ENCODE measurements around the gene EIF2AK3.
A peak's percentile ranks its signal among the peaks of the same experiment; 100 is the strongest.
"Not testable (repeated sequence)": the region's sequence is repeated elsewhere in the genome, so short reads cannot be mapped to it uniquely, and the experiment has no call there.

Gene EIF2AK3

DNA sequence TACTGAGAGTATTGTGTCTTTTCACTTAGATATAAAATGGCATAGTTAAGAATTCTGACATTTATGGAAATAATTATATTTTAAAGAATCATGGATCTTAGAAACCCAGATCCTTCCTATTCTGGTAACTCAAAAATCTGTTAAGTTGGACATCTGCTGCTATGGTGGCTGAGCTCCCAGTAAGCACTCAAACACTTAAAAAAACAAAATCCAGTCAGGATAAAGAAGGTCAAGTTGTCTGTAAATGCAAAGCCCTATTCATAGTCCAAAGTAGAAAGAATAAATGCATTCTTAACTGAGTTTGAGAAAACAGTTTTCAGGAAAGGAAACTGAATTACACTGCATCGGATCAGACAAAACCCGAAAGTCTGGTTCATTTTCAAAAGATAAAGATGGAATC is 35.6 kb downstream of the EIF2AK3 start:
- no peak for DNase-seq

- DNase-seq, result peak; percentile 69
Observed at GRCh38 chr2:88590998-88591613, 36.2 kb downstream of the EIF2AK3 start.

GRCh38 chr2:88585969-88586368 is 41.3 kb downstream of the EIF2AK3 start:
- no peak for DNase-seq

GRCh38 chr2:88582030-88582429 is 45.2 kb downstream of the EIF2AK3 start:
- no peak for DNase-seq

DNA sequence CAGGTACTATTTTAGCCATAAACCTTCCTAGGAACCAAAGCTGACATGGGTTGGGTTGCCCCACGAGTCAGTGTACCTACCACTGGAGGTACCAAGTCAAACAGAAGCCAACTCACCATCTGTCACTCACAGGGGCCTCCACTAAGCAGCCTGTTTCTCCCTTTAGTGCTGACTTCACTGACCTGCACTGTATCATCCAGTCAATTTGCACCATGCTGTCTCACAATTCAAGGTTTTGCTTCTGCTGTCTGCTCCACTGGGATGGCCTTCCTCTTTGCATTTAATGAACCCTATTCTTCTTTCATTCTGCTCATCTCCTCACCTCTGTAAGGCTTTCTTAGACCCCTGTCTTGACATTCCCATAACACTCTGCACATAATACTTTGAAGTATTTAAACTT is 47.2 kb downstream of the EIF2AK3 start:
- no peak for DNase-seq

- no peak for DNase-seq
Observed at GRCh38 chr2:88575630-88576029, 51.6 kb downstream of the EIF2AK3 start.

GRCh38 chr2:88575051-88575450 is 52.2 kb downstream of the EIF2AK3 start:
- DNase-seq, result no peak

DNA sequence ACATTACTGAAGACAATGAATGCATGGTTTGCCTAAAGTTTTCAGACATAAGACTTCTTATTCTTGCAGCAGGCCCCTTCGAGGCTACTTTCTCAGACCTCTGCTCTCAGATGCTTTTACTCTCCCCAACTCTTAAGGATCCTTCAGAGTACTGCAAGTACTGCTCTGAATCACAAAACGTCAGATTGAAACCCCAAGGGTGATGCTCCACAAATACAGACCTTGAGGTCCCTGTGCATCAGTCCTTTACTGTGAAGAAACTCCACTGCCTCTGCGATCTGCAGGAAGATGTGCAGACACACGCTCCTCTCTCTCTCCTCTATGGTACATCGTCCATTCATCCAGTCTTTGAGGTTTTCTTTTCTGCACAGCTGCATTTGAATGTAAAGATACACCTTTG is 52.8 kb downstream of the EIF2AK3 start:
- DNase-seq, result no peak

- no peak for DNase-seq
Observed at GRCh38 chr2:88568179-88568578, 59.1 kb downstream of the EIF2AK3 start.

DNA sequence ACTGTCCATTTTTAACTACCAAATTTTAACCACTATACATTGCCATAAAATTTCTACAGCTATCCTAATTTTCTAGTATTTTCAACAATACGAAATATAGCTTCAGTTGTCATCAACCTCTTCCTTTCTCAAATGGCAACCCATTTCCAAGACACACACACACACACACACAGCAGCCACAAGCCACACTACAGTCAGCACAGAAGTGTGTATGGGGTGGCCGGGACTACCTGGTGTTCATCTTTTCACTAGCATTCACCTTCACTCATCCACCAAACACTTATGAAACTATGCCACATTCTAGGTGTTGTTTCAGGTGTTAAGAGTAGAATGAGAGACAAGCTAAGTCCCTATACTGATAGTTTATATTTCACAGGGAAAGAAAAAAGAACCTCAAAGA is 62.9 kb downstream of the EIF2AK3 start:
- no peak for DNase-seq

- no peak for DNase-seq
Observed at GRCh38 chr2:88563129-88563528, 64.1 kb downstream of the EIF2AK3 start.

DNA sequence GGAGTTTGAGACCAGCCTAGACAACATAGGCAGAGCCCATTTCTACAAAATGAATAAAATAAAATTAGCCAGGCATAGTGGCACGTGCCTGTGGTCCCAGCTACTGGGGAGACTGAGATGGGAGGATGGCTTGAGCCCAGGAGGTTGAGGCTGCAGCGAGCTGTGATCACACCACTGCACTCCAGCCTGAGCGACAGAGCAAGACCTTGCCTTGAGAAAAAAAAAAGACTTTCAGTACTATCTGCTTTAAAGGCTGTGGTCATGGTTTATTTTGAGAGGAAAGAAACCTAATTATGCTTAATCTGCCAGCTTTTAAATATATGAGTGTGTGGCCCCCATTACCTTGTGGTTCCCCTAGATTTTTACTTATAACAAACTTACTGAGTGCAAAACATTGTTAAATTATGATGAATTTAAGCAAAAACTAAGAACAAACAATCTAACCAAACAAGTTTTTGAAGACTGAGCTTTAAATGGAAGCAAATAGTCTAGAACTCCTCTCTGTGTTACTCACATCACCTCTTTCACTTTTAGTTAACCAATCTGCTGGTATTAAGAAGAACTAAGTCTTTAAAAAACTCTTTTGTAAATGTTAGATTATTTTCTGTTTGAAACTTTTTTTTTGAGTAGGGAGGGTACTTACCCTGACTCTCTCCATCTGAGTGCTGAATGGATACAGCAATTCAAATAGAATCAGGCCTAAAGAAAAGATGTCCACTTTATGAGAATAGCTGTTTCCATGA is 65.4 kb downstream of the EIF2AK3 start:
- no peak for DNase-seq

- DNase-seq, result no peak
Observed at GRCh38 chr2:88560619-88561307, 66.5 kb downstream of the EIF2AK3 start.

DNA sequence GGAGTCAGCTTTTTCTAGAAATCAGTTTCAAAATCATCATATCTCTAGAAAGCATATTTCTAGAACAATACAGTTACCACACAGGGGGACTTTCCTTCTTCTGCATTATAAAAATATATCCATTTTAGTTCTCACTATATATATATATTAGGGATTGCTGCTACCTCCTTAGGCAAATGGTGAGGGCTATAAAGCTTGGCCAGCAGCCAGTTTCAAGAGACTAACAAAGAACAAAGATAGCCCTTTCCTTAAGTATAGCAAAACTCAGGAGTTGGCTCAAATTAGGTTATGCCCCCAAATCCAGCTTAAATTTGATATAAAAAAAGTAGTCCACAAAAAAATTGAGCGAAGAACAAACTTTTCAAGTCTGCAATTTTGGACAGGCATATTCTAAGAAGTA is 70.0 kb downstream of the EIF2AK3 start:
- no peak for DNase-seq

- no peak for DNase-seq
Observed at GRCh38 chr2:88556026-88556425, 71.2 kb downstream of the EIF2AK3 start.

- DNase-seq, result no peak
Observed at GRCh38 chr2:88554189-88554588, 73.1 kb downstream of the EIF2AK3 start.

- no peak for DNase-seq
Observed at GRCh38 chr2:88549616-88550292, 77.5 kb downstream of the EIF2AK3 start.

GRCh38 chr2:88546291-88546690 is 81.0 kb downstream of the EIF2AK3 start:
- not testable (repeated sequence) for DNase-seq

- DNase-seq, result no peak
Observed at GRCh38 chr2:88545118-88545517, 82.1 kb downstream of the EIF2AK3 start.

- DNase-seq, result no peak
Observed at GRCh38 chr2:88543541-88544057, 83.7 kb downstream of the EIF2AK3 start.

GRCh38 chr2:88542668-88543067 is 84.6 kb downstream of the EIF2AK3 start:
- no peak for DNase-seq

- peak; percentile 18 for DNase-seq
Observed at GRCh38 chr2:88540346-88540745, 86.9 kb downstream of the EIF2AK3 start.

DNA sequence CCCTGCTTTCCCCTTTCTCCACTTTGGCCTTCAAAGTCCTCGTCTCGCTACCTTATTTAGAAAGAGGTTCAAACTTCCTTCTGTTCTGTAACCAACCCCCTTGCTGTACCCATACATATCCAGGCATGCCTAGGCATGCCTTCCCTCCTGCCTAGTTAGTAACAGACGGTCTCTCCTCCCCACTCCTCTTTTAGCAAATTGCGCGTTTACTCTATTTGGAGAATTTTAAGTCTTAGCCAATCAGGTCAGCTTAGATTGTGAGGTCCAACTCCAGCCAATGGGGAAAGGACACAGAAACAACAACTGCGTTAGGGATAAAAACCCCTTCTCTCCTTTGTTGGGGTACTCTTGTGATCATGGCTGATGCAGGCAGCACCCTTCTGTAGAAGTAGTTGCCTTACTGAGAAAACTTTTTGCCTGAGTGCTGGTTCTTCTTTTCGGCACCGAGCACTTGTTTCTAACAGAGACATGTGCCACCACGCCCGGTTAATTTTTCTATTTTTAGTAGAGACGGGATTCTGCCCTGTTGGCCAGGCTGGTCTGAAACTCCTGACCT is 88.8 kb downstream of the EIF2AK3 start:
- DNase-seq, result no peak

Measured in suppressor macrophage treated with lipopolysaccharide for 4 hours (primary cell).